Lower leg skin (tissue), 4 donors: ENCODE results near the gene PDE6H. TPM values are rescaled to one million over a fixed set of nuclear protein-coding genes. Genes with fewer than 3 reads are reported as not detected.

Experiments
- DNase-seq, 2 donors: peaks; one replicate each; pipeline ENCODE4 v3.0.0-alpha.2; 2019; ENCODE audit warnings: low spot score in 2 of 2
- H3K4me3 ChIP-seq: fragments of 200-600 bp; sonication (generic); 2 replicates; pipeline ENCODE4 v1.5.1; 2017; ENCODE audit warnings: mild to moderate bottlenecking, low read depth; ENCODE audit not compliant: poor library complexity, severe bottlenecking
- POLR2A ChIP-seq, 2 donors: fragments of 450-650 bp; IDR thresholded peaks; one replicate each; pipeline ENCODE4 v1.6.1; 2016 to 2017; ENCODE audit warnings: antibody characterized with exemption in 2 of 2, mild to moderate bottlenecking in 1 of 2, moderate library complexity in 1 of 2
- WGBS, 2 donors: methylation state at CpG; one replicate each; pipeline ENCODE4 v1.1.5; 2018; 5-methylcytosine and 5-hydroxymethylcytosine counted together
- intact Hi-C: fragments of 100-400 bp; cut with DNase I; formaldehyde crosslinking; loops from one replicate; pipeline ENCODE4 v1.15.0; 2023; ENCODE audit warnings: low total_unique reads
- total RNA-seq, 4 donors: library from RNA; depleted of rRNA; stranded (reverse); fragments of >200 nt; gene quantifications; one replicate each; pipeline ENCODE4 v1.1.0, GENCODE V29; 2016
- TF ChIP-seq, protein P1 (sequence below), 3 donors: fragments of 450-650 bp; IDR thresholded peaks; one replicate each; pipeline ENCODE4 v1.5.1; 2016; ENCODE audit warnings: antibody characterized with exemption in 3 of 3, mild to moderate bottlenecking in 3 of 3, moderate library complexity in 2 of 3

The PDE6H gene
- total RNA-seq, 4 donors from 2014 or later = not detected

DNA sequence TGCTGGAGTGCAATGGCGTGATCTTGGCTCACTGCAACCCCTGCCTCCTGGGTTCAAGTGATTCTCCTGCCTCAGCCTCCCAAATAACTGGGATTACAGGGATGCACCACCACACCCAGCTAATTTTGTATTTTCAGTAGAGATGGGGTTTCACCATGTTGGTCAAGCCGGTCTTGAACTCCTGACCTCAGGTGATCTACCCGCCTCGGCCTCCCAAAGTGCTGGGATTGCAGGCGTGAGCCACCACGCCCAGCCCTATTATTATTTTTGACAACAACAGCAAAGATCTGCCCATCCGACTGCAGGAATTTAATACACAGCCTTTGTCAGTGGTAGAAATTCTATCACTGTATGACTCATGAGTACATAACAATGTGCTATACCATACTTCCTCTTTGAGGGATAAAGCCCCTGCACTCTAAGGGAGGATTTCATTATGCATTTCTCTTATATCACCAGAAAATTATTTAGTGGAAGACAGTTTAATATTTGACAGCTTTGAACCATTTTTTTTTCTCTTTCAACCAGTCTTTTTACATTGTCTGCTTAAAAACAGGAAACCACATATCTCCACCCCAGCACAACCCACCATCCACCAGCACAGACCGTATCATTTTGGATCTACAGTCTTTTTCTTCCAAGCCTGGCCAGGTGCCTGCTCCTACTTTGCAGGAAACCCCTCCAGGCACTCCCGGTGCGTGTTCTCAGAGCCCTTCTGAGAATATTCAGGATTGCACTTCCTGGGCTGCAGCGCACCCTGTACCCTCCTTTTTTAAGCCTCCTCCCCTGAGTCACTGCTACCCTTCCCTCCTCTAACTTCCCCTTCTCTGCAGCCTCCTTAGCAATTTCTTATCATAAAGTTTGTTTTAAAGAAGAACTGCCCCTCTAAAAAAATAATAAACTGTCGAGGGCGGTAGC is 12.0 kb upstream of the PDE6H start:
- peak overlapping the region; percentile 33 for H3K4me3 ChIP-seq
- TF ChIP-seq POLR2A (IDR thresholded peaks at IDR 0.05) = no peak
- TF ChIP-seq, protein P1, sequence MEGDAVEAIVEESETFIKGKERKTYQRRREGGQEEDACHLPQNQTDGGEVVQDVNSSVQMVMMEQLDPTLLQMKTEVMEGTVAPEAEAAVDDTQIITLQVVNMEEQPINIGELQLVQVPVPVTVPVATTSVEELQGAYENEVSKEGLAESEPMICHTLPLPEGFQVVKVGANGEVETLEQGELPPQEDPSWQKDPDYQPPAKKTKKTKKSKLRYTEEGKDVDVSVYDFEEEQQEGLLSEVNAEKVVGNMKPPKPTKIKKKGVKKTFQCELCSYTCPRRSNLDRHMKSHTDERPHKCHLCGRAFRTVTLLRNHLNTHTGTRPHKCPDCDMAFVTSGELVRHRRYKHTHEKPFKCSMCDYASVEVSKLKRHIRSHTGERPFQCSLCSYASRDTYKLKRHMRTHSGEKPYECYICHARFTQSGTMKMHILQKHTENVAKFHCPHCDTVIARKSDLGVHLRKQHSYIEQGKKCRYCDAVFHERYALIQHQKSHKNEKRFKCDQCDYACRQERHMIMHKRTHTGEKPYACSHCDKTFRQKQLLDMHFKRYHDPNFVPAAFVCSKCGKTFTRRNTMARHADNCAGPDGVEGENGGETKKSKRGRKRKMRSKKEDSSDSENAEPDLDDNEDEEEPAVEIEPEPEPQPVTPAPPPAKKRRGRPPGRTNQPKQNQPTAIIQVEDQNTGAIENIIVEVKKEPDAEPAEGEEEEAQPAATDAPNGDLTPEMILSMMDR (IDR thresholded peaks at IDR 0.05) = no peak
- WGBS, 2 donors = 31 to 37% methylated on average over 13 of the region's 13 CpGs
- intact Hi-C loops = no loop called here
- no peak for DNase-seq

DNA sequence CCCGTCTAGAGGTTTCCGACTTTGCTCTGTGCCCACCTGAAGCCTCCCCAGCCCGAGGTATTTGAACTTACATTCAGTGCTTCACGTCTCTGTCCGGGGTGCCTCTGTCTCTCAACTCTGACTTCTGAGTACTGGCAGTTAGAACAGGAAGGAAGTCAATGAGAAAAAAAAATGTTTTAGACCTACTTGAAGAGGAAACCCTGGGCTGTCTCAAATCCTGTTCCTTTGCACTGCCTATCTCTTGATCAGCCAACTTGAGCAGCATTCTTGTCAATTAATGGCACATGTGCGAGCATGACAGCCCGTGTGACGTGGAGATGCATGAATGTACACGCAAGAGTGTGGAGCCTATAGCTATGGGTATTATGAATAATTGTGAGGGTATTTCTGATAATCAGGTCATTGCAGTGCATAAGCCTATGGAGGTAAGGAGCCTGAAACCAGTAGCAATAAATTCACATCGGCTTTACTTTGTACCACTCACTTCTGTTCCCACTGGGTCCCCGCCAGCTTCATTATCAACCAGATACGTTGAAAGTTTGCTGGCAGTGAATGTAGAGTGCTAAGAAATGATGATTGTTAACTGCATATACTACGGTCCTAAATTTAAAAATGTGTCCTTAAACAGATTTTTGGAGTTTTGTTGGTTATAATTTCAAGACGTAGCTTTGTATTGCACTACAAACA is 11.2 kb upstream of the PDE6H start, which contains the start of gene ARHGDIB:
Gene ARHGDIB (minus strand): TSS at position 136 of the 687 bp plus-strand sequence. CDS start 10,889 bp downstream, outside the sequence.
- 18% methylated on average over 14 of the region's 14 CpGs for WGBS, 2 donors
- TF ChIP-seq POLR2A (IDR thresholded peaks at IDR 0.05) = no peak
- TF ChIP-seq, protein P1 (IDR thresholded peaks at IDR 0.05) = no peak
- H3K4me3 ChIP-seq = peak within 1 kb of the TSS; percentile 33
- peak; percentile 77 to 88 for DNase-seq
- intact Hi-C loops = no loop called here

DNA sequence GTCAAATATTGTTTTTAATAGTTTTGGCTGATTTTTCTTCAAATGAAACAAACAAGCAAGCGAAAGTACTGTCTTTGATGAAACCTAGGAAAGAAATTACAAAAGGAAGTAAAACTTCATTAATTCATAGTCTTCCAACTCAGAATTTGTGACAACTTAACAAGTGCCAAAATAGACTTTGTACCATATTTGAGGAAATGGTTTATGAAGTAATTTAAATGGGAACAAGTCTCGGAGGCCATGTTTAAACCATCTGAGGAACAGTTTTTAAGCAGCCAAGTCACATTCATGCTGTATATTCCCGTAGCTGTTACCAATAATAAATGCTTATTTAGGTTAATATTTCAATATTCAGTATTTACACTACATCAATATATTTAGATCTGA is 10.7 kb upstream of the PDE6H start:
- TF ChIP-seq POLR2A (IDR thresholded peaks at IDR 0.05) = no peak
- TF ChIP-seq, protein P1 (IDR thresholded peaks at IDR 0.05) = no peak
- intact Hi-C loops = no loop called here
- DNase-seq = no peak
- 56 to 59% methylated on average over 3 of the region's 3 CpGs for WGBS, 2 donors
- no peak overlapping the region for H3K4me3 ChIP-seq

DNA sequence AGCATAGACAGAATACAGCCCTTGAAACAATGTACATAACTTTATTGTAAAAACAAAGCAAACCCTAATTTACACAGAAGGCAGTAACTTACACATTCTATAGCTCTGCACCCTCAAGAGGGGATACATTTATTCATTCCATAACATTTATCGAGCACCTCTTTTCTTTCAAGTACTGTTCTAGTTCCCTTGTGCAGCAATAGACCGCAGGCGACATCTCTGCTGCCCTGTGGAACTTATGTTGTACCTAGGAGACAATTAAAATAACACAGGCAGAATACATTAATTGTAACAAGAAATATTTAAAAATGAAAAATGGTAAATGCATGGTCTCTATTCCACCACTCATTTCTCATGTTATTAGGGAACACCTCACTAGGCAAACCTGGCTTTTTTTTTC is 10.0 kb upstream of the PDE6H start:
- TF ChIP-seq, protein P1 (IDR thresholded peaks at IDR 0.05) = no peak
- TF ChIP-seq POLR2A (IDR thresholded peaks at IDR 0.05) = no peak
- 88 to 96% methylated on average over 3 of the region's 3 CpGs for WGBS, 2 donors
- DNase-seq = no peak
- no peak overlapping the region for H3K4me3 ChIP-seq
- intact Hi-C loops = no loop called here

DNA sequence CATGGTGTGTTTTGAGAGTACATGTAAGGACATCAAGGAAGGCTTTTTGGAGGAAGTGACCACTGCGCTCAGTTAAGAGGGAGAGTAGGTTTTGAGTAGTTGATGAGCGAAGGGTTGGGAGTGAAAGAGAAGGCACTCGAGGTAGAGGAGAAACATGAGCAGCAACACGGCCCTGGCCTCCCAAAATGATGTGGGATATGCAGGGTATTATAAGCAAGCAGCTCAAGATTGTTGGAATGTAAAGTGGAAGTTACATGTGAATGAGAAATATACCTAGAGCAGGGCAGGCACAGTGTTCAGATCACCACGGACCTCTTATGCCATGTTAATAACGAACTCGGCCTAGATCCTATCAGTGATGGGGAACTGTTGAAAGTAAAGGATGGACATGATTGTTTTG is 9.3 kb upstream of the PDE6H start:
- no peak for TF ChIP-seq POLR2A (IDR thresholded peaks at IDR 0.05)
- TF ChIP-seq, protein P1 (IDR thresholded peaks at IDR 0.05) = no peak
- 90 to 91% methylated on average over 7 of the region's 7 CpGs for WGBS, 2 donors
- H3K4me3 ChIP-seq = no peak overlapping the region
- DNase-seq = no peak
- intact Hi-C loops = no loop called here
